GM04504 (cell line): ENCODE data around the gene MAP3K9.
A peak's percentile ranks its signal among the peaks of the same experiment; 100 is the strongest.
"Not testable (repeated sequence)": the region's sequence is repeated elsewhere in the genome, so short reads cannot be mapped to it uniquely, and the experiment has no call there.

ENCODE experiments used
- DNase-seq: peaks from one replicate; pipeline ENCODE4 v3.0.0-alpha.2; 2012; ENCODE audit warnings: low read depth

MAP3K9 gene

DNA sequence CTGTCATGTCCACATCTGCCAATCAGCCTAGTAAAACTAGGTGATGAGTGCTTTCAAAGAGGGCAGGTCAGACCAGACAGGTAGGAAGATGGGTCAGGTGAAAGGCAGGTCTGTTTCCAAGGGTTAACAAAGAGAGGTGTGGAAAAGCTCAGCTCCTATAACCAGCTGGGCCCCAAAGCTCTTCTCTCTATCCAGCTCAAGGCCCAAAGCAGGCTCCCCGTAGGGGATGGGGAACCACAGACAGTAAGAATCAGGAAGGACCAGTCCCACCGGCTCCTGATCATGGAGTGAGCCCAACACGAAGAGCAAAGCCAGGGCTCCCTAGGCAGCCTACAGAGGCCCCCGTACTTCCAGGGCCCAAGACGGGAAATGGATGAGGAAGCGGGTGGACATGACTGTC is 84.4 kb downstream of the MAP3K9 start:
- no peak for DNase-seq

DNA sequence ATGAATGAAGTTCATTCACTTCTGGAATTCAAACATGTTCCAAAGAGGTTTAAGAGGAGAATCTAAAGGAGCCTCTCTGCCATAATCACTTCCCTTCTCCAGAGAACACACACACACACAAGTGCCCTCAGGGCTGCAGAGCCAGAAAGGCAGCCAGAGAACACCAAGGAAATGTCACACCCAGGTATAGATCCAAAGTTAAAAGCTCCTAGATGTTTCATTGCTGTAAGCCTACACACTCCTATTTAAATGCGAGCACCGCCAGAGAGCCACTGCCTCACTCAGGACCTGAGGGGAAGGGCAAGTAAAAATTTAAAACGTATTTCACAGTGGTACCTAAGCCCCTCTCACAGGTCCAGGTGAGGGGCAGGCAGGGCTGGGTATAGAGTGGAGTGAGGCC is 85.2 kb downstream of the MAP3K9 start:
- no peak for DNase-seq

- no peak for DNase-seq
Observed at GRCh38 chr14:70723276-70723675, 86.0 kb downstream of the MAP3K9 start.

DNA sequence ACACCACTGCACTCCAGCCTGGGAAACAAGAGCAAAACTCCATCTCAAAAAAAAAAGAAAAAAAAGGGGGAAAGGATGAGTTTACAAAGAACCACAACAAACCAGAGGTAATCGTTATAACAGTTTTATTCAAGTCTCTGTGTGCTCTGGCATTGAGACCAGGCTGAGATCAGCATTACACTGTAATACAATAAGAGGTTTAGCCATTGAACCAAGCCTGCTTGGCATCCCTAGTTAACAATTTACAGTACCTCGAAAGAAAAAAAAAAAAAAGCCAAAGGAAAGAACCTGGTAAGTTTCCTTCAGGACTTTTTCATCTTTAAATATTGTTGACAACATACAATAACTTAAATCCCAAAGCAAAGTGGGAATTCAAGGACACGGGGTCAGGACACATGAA is 86.9 kb downstream of the MAP3K9 start:
- DNase-seq = no peak

GRCh38 chr14:70721542-70721941 is 87.8 kb downstream of the MAP3K9 start:
- no peak for DNase-seq

- DNase-seq = no peak
Observed at GRCh38 chr14:70718383-70719118, 90.8 kb downstream of the MAP3K9 start.

DNA sequence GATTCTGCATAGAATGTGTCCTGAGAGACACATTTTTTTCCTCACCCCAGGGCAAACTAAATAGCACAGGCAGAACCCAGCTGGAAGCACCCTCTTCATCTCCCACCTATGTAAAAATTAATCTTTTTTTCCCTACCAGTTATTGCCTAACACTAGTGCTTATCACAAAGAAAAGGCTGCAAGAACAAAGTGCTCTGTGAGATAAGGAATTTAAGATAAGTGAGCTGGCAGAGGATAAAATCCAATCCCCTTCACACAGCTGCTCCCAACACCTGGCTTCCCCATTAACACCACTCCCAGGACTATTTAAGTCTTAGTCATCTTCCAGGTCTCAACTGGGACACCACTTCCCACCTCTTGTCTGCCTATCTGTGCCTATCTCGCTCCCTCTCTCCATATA is 92.4 kb downstream of the MAP3K9 start:
- DNase-seq = no peak

DNA sequence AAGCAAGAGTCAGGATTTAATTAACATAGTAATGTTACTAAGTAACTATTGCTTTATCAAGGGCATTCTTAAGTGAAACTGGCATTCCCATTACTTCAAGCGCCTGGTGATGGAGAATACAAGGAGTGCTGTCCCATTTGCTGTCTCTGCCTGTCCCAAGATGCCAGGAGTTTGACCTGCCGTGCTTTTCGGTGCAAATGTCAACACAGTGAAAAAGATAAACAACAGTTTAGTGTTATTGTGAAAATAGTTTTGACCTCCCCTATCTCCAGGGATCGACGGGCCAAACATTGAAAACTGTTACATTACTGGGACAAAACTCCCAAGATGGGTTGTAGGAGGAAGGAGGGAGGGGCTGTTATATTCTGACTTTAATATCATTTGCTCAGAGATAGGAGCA is 92.8 kb downstream of the MAP3K9 start:
- DNase-seq = no peak

DNA sequence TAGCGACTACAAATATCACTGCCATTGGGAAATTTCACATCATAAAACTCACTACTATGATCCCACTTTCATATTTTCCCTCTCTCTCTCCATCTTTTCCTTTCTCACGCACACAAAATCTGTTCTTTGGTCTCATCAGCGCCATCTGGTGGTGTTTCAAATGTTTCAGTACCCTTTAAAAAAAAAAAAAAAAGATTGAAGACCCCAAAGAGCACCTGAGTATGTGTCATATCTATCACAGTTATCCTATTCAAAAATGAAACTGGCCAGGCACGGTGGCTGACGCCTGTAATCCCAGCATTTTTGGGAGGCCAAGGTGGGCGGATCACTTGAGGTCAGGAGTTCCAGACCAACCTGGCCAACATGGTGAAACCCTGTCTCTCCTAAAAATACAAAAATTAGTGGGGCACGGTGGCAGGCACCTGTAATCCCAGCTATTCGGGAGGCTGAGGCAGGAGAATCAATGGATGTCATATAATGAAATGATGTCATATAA is 95.2 kb downstream of the MAP3K9 start:
- DNase-seq = no peak

- no peak for DNase-seq
Observed at GRCh38 chr14:70713511-70713916, 95.8 kb downstream of the MAP3K9 start.

- no peak for DNase-seq
Observed at GRCh38 chr14:70713096-70713495, 96.2 kb downstream of the MAP3K9 start.

DNA sequence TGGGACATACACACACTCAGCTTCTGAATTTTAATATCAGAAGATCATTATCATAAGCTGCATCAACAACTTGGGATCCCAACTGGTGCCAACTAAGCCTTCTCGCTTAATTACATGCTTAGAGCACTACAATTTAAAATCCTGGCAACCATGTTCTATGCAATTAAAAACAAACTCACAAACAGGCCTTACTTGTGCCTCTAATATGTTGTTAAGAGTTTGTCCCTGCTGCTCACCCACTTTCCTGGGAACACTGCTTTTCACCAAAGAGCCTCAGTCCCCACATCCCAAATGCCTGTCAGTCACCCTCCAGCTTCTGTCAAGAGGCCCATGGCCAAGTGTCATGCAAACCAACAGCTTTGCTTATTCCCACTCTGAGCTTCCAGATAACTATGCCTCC is 97.9 kb downstream of the MAP3K9 start:
- DNase-seq = no peak

- no peak for DNase-seq
Observed at GRCh38 chr14:70709726-70710382, 99.5 kb downstream of the MAP3K9 start.

- no peak for DNase-seq
Observed at GRCh38 chr14:70708717-70709570, 100.4 kb downstream of the MAP3K9 start.

GRCh38 chr14:70707138-70708038 is 101.9 kb downstream of the MAP3K9 start:
- DNase-seq = peak; percentile 32

DNA sequence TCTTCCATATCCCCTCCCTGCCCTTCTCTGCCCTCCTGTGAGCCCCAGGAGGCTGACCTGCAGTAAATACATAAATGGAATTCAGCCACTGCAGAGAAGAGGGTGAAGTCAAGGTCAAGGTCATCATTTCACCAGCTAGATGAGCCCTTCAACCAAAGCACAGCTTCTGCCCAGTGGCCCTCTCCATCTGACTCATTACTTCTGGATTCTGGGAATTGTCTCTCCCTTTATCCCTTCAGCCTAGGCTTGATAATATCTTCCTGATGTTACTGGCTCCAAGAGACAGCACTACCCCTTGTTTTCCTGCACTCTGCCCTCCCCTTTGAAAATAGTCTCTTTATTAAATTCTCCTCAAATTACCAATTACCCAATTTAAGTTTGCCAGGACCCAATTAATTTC is 103.1 kb downstream of the MAP3K9 start:
- DNase-seq = no peak

GRCh38 chr14:70704960-70705359 is 104.4 kb downstream of the MAP3K9 start:
- DNase-seq = no peak

- DNase-seq = not testable (repeated sequence)
Observed at GRCh38 chr14:70703621-70704168, 105.6 kb downstream of the MAP3K9 start.

- DNase-seq = no peak
Observed at GRCh38 chr14:70702161-70702560, 107.2 kb downstream of the MAP3K9 start.

- DNase-seq = no peak
Observed at GRCh38 chr14:70701610-70702009, 107.7 kb downstream of the MAP3K9 start.

DNA sequence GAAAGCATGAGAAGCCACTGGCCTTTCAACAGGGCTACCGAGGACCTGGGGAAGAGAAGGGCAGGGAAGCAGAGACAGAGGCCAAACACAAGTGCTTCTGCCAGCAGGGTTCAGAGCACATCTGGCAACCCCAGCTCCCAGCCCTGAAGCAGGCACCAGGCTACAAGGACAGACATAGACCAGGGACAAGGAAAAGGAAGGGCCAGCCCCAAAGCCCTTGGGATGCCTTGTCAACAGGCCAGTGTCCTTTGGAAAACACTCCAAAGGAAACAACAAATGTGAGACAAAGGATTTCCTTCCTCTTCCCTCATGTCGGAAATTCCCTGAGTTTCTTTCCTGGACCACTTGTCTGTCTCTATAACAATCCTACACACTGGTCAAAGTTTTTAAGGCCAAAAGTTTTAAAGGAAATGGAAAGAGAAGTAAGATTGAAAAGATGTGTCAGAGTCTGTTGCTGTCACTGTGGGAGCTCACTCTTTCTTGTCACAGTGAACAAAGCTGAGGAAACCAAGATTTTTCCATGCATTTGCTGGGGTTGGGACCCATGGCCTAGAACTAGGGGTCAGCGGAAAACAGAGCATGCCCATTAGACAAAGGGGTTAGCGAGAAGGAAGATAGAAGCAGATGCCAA is 108.2 kb downstream of the MAP3K9 start:
- no peak for DNase-seq
